Chondrocyte (in vitro differentiated cells): ENCODE measurements around the gene ZYX. TPM values are rescaled to one million over a fixed set of nuclear protein-coding genes. Genes with fewer than 3 reads are reported as not detected.

Experiments
- DNase-seq: peaks from one replicate; pipeline ENCODE4 v3.0.0; 2021; ENCODE audit warnings: mixed read lengths, low spot score
- H3K27ac Mint-ChIP-seq: one replicate; pipeline ENCODE4 v1.8.0; 2021; ENCODE audit warnings: mild to moderate bottlenecking, moderate library complexity, mixed read lengths; ENCODE audit not compliant: unreplicated experiment
- H3K27me3 Mint-ChIP-seq: 2 replicates; pipeline ENCODE4 v1.8.0; 2021; ENCODE audit warnings: low read depth, mixed read lengths
- H3K36me3 Mint-ChIP-seq: 2 replicates; pipeline ENCODE4 v1.8.0; 2021; ENCODE audit warnings: low read depth, mixed read lengths
- H3K4me1 Mint-ChIP-seq: 2 replicates; pipeline ENCODE4 v1.8.0; 2021; ENCODE audit warnings: low read depth, mild to moderate bottlenecking, mixed read lengths
- H3K4me3 Mint-ChIP-seq: one replicate; pipeline ENCODE4 v1.8.0; 2021; ENCODE audit warnings: mild to moderate bottlenecking, moderate library complexity, mixed read lengths; ENCODE audit not compliant: unreplicated experiment
- H3K9me3 Mint-ChIP-seq: 2 replicates; pipeline ENCODE4 v1.8.0; 2021; ENCODE audit warnings: low read depth, mixed read lengths
- CTCF ChIP-seq: fragments of 200-600 bp; sonication (generic); IDR thresholded peaks from 2 replicates; pipeline ENCODE4 v1.5.0; 2021; ENCODE audit warnings: antibody characterized with exemption, mild to moderate bottlenecking, moderate library complexity
- total RNA-seq: library from RNA; stranded (reverse); gene quantifications from 3 replicates; pipeline ENCODE4 v1.2.1, GENCODE V29; 2021

The ZYX gene
- total RNA-seq, 1 donor from 2014 or later: 386 TPM

- peak; percentile 98 for TF ChIP-seq CTCF
- Mint-ChIP-seq H3K4me3 (peak overlapping the region; percentile 89), H3K27ac (peak overlapping the region; percentile 98), H3K9me3 (no peaks in the 10 kb centered on the region), H3K27me3 (no peaks in the 10 kb centered on the region), H3K36me3 (peaks cover 6% of the 10 kb centered on the region), H3K4me1 (peaks cover 22% of the 10 kb centered on the region)
- peak; percentile 92 for DNase-seq
These were observed 892 bp upstream of the ZYX start for GRCh38 chr7:143380260-143380645.

GRCh38 chr7:143381427-143382125 lies 431 bp downstream of the ZYX start:
- H3K27me3 Mint-ChIP-seq: no peaks in the 10 kb centered on the region
- no peaks in the 10 kb centered on the region for H3K9me3 Mint-ChIP-seq
- TF ChIP-seq CTCF: no peak
- H3K4me1 Mint-ChIP-seq: peaks cover 21% of the 10 kb centered on the region
- DNase-seq: peak; percentile 96
- H3K4me3 Mint-ChIP-seq: no peak overlapping the region
- peak overlapping the region; percentile 69 for H3K27ac Mint-ChIP-seq
- H3K36me3 Mint-ChIP-seq: peaks cover 6% of the 10 kb centered on the region

GRCh38 chr7:143382126-143382790 lies 1.1 kb downstream of the ZYX start:
- Mint-ChIP-seq H3K4me3 (no peak overlapping the region), H3K27ac (peak overlapping the region; percentile 69)
- no peak for TF ChIP-seq CTCF

GRCh38 chr7:143382791-143383641 lies 1.9 kb downstream of the ZYX start:
- H3K9me3 Mint-ChIP-seq: no peaks in the 10 kb centered on the region
- no peak for DNase-seq
- TF ChIP-seq CTCF: no peak
- no peaks in the 10 kb centered on the region for H3K27me3 Mint-ChIP-seq
- no peak overlapping the region for H3K4me3 Mint-ChIP-seq
- H3K4me1 Mint-ChIP-seq: peaks cover 26% of the 10 kb centered on the region
- peak overlapping the region; percentile 33 for H3K27ac Mint-ChIP-seq
- peaks cover 9% of the 10 kb centered on the region for H3K36me3 Mint-ChIP-seq

More at GRCh38 chr7:143382126-143382790, 1.1 kb downstream of the ZYX start:
- H3K36me3 Mint-ChIP-seq: peaks cover 6% of the 10 kb centered on the region
- no peaks in the 10 kb centered on the region for H3K9me3 Mint-ChIP-seq
- peaks cover 21% of the 10 kb centered on the region for H3K4me1 Mint-ChIP-seq
- no peaks in the 10 kb centered on the region for H3K27me3 Mint-ChIP-seq
- peak; percentile 62 for DNase-seq

- H3K4me1 Mint-ChIP-seq: peaks cover 20% of the 10 kb centered on the region
- no peak overlapping the region for H3K27ac Mint-ChIP-seq
- no peak overlapping the region for H3K4me3 Mint-ChIP-seq
- no peaks in the 10 kb centered on the region for H3K9me3 Mint-ChIP-seq
- no peak for TF ChIP-seq CTCF
- peaks cover 9% of the 10 kb centered on the region for H3K36me3 Mint-ChIP-seq
- H3K27me3 Mint-ChIP-seq: no peaks in the 10 kb centered on the region
- DNase-seq: peak; percentile 29
These were observed 2.5 kb downstream of the ZYX start for GRCh38 chr7:143383642-143383957.
